Renal cortical epithelial cell (primary cell): Measurements from ENCODE around the gene HSDL2. TPM values are rescaled to one million over a fixed set of nuclear protein-coding genes. Genes with fewer than 3 reads are reported as not detected.
"Not testable (repeated sequence)": the region's sequence is repeated elsewhere in the genome, so short reads cannot be mapped to it uniquely, and the experiment has no call there.

ENCODE experiments used
- DNase-seq: peaks from one replicate; pipeline ENCODE4 v3.0.0-alpha.2; 2011; ENCODE audit warnings: low read depth
- total RNA-seq: library from RNA; depleted of rRNA; stranded (reverse); fragments of >200 nt; gene quantifications from 2 replicates; pipeline ENCODE4 v1.2.3, GENCODE V29; 2014

HSDL2 gene
- total RNA-seq, 1 donor from 2014 or later, result 64.2 TPM

DNA sequence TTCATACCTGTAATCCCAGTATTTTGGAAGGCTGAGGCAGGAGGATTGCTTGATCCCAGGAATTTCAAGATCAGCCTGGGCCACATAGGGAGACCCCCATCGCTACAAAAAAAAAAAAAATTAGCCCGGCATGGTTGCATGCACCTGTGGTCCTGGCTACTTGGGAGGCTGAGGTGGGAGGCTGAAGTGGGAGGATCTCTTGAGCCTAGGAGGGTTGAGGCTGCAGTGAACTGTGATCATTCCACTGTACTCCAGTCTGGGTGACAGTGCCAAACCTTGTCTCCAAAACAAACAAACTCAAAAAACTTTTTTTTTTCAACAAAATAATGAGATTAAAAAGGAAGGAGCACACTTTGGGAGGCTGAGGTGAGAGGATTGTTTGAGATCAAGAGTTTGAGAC, 120.9 kb downstream of the HSDL2 start:
- DNase-seq, result no peak

DNA sequence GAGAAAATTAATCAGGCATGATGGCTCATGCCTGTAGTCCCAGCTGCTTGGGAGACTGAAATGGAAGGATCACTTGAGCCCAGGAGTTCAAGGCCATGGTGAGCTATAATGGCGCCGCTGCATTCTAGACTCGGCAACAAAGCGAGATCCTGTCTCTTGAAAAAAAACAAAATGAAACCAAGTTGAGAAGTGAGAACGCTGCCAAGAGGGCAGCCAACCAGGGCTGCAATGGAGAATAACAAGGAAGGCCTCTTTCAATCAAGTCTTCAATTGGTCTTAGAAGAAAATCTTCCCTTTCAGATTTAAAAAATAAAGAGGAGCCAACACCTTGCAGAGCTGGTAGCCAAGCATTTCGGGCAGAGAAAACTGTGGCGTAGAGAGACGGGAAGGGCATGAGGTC, 121.4 kb downstream of the HSDL2 start:
- no peak for DNase-seq

DNA sequence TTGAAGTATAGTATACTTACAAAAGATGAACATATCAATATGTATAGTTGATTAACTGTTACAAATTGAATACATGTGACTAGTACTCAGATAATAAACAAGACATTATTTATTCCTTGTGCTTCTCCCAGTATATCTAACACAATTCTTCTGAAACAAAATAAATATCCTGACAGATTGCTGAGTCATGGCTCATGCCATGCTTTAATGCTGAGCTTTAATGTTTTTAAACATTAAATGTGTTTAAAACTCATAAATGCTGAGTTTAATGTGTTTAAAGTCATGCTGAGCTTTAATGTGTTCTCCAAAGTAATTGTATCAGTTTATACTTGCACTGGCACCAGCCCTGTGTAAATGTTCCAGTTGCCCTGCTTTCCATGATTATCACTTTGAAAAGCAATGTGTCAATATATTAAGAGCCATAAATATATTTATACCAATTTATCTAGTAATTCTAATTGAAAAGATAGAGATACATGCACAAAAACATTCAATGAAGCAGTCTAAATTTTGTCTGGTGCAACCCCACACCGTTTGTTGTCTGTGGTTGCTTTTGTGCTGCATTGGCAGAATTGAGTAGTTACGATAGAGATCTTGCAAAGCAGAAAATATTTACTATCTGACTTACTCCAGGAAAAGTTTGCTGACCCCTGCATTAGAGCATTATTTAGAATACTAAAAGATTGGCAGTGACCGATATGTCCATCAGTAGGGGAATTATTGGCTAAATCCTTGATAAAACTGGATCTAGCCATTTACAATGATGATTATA, 122.5 kb downstream of the HSDL2 start:
- no peak for DNase-seq

DNA sequence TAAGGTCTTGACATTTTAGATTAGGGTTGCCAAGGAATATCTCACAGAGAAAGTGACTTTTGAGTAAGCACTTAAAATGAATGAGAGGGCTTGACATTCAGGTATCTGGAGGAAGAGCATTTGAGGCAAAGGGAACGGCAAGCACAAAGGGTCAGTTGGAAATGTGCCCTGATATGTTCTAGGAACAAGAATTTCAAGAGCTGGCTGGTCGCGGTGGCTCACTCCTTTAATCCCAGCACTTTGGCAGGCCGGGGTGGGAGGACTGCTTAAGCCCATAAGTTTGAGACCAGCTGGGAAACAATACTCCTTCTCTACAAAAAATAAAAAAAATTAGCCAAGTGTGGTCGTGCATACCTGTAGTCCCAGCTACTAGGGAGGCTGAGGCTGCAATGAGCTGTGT, 123.3 kb downstream of the HSDL2 start:
- DNase-seq, result no peak

GRCh38 chr9:112505086-112505485, 125.2 kb downstream of the HSDL2 start:
- no peak for DNase-seq

GRCh38 chr9:112505607-112506006, 125.7 kb downstream of the HSDL2 start:
- DNase-seq, result peak; percentile 54

DNA sequence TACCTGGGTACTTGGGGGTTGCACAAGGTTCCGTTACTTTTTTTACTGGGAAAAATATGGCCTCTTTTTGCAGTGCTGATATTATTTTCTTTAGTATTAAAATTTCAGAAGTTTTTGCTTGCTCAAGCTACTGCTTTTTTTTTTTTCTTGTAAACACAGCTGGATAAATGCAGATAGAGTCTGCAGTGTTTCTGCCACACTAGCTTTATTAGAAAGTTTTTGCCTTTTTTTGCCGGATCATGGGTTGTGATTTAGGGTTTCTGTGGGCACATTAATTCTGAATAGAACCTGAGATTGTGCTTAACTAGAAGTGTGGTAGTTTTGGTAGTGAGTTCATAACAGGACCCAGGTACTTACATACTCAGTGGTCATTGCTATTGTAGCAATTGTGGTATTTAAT, 126.7 kb downstream of the HSDL2 start:
- DNase-seq, result no peak

GRCh38 chr9:112507001-112507680, 127.2 kb downstream of the HSDL2 start:
- no peak for DNase-seq

- DNase-seq, result no peak
Observed at GRCh38 chr9:112508377-112508776, 128.5 kb downstream of the HSDL2 start.

DNA sequence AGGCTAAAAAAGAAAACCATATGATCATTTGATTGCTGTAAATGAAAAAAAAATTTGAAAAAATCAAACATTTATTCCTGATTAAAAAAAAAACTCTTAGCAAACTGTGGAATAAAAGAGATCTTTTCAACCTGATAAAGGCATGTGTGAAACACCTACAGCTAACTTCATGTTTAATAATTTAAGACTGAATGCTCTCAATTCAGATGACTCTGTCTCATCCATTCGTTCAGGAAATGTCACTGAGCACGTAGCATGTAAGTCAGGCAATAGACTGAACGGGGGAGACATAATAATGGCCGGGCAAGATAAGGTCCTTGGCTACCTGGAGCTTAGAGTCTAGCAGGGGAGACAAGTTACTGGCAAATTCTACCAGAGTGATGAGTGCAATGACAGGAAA, 132.5 kb downstream of the HSDL2 start:
- not testable (repeated sequence) for DNase-seq

GRCh38 chr9:112516769-112517168, 136.9 kb downstream of the HSDL2 start:
- no peak for DNase-seq

- DNase-seq, result no peak
Observed at GRCh38 chr9:112520069-112520468, 140.2 kb downstream of the HSDL2 start.

DNA sequence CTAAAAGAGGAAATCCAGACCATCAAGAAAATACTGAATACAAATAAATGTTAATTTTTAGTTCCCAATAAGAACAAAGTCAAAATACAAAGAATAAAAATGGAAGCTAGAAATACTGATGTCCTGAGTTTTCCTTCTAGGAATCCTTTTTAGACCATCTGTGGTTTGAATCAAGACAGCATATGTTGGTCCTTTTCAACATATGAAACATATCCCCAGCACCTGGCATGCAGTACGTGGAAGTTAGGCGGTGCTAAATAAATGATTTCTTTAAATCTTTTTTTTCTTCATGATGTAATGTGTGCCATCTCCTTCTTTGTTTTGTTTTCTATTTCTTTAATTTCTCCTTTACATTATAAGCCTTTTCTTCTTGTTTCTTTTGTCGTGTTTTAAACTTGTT, 140.7 kb downstream of the HSDL2 start:
- no peak for DNase-seq

Other genes starting within 250 kb of the HSDL2 start
- gene SUSD1, start 204.8 kb upstream of the HSDL2 start, total RNA-seq, result 51.1 and 81.3 TPM in 2 replicates
- gene PTBP3, start 46.5 kb upstream of the HSDL2 start, total RNA-seq, result 111 and 133 TPM in 2 replicates
- gene KIAA1958, start 106.7 kb downstream of the HSDL2 start, total RNA-seq, result 4.2 and 21.8 TPM in 2 replicates